LNCaP clone FGC (cell line): ENCODE data around the gene CALM3.

Experiments used
- DNase-seq: peaks from one replicate; pipeline ENCODE4 v3.0.0-alpha.2; 2011; ENCODE audit warnings: low read depth
- H3K4me3 ChIP-seq: 2 replicates; pipeline ENCODE4 v1.5.1; 2011; ENCODE audit warnings: mild to moderate bottlenecking, low read depth, low read length, control low read depth
- CTCF ChIP-seq: IDR thresholded peaks from 2 replicates; pipeline ENCODE4 v1.5.1; 2012; ENCODE audit warnings: mild to moderate bottlenecking; ENCODE audit not compliant: control insufficient read depth, insufficient read depth; ENCODE audit errors: extremely low read depth

The CALM3 gene

DNA sequence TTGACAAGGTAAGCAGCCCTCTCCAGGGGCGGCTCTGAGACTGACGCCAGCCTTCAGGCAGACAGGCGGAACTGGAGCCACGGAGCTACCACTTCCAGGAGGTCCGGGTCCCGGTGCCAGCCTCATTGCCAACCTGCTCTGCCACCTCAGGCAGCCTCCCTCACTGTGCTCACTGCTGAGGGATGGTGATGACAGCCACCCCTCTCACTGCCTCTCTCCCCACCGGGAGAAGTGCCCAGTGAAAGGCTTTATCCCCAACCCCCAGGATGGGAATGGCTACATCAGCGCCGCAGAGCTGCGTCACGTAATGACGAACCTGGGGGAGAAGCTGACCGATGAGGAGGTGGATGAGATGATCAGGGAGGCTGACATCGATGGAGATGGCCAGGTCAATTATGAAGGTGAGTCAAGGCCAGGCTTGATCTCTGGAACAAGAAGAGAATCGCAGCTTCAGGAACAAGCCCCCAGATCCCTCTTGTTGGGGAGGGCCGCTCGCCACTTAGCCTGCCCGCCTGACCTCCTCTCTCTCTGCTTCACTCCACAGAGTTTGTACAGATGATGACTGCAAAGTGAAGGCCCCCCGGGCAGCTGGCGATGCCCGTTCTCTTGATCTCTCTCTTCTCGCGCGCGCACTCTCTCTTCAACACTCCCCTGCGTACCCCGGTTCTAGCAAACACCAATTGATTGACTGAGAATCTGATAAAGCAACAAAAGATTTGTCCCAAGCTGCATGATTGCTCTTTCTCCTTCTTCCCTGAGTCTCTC lies 7.6 kb downstream of the CALM3 start:
- no peak for TF ChIP-seq CTCF
- DNase-seq = no peak
- no peak overlapping the region for H3K4me3 ChIP-seq

DNA sequence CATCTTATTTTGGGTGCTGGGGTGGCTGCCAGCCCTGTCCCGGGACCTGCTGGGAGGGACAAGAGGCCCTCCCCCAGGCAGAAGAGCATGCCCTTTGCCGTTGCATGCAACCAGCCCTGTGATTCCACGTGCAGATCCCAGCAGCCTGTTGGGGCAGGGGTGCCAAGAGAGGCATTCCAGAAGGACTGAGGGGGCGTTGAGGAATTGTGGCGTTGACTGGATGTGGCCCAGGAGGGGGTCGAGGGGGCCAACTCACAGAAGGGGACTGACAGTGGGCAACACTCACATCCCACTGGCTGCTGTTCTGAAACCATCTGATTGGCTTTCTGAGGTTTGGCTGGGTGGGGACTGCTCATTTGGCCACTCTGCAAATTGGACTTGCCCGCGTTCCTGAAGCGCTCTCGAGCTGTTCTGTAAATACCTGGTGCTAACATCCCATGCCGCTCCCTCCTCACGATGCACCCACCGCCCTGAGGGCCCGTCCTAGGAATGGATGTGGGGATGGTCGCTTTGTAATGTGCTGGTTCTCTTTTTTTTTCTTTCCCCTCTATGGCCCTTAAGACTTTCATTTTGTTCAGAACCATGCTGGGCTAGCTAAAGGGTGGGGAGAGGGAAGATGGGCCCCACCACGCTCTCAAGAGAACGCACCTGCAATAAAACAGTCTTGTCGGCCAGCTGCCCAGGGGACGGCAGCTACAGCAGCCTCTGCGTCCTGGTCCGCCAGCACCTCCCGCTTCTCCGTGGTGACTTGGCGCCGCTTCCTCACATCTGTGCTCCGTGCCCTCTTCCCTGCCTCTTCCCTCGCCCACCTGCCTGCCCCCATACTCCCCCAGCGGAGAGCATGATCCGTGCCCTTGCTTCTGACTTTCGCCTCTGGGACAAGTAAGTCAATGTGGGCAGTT lies 8.6 kb downstream of the CALM3 start:
- no peak for DNase-seq
- no peak overlapping the region for H3K4me3 ChIP-seq
- no peak for TF ChIP-seq CTCF

GRCh38 chr19:46610413-46610775 lies 9.3 kb downstream of the CALM3 start:
- no peak for TF ChIP-seq CTCF
- no peak for DNase-seq
- H3K4me3 ChIP-seq = no peak overlapping the region

GRCh38 chr19:46610851-46611770 lies 10.0 kb downstream of the CALM3 start:
- TF ChIP-seq CTCF = no peak
- DNase-seq = no peak
- no peak overlapping the region for H3K4me3 ChIP-seq

GRCh38 chr19:46611776-46612175 lies 10.6 kb downstream of the CALM3 start:
- no peak for DNase-seq
- H3K4me3 ChIP-seq = no peak overlapping the region
- no peak for TF ChIP-seq CTCF

DNA sequence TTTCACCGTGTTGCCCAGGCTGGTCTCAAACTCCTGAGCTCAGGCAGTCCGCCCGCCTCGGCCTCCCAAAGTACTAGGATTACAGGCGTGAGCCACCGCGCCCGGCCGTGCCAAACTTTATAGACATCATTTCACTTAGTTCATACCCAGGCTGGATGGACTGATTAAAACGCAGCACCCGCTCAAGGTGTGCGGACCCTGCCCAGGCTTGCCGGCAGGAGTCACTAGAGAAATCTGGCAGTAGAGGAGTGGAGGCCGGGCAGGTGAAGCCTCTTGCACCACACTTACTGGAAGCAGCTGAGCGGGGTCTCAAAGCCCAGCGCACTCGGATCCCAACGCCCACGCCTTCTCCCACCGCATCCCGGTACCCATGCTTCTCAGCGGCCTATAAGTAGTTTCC lies 12.4 kb downstream of the CALM3 start:
- no peak for DNase-seq
- TF ChIP-seq CTCF = no peak
- no peak overlapping the region for H3K4me3 ChIP-seq
